GM19463 (cell line): ENCODE data around the gene GAL3ST2.
"Not testable (repeated sequence)": the region's sequence is repeated elsewhere in the genome, so short reads cannot be mapped to it uniquely, and the experiment has no call there.

Experiments
- ATAC-seq: cut with Tn5 transposase; IDR thresholded peaks from one replicate; pipeline ENCODE4 v1.9.1; 2021; ENCODE audit warnings: mild to moderate bottlenecking, moderate library complexity; ENCODE audit not compliant: unreplicated experiment

Gene GAL3ST2

GRCh38 chr2:241791385-241791784 lies 14.8 kb downstream of the GAL3ST2 start:
- not testable (repeated sequence) for ATAC-seq

- no peak for ATAC-seq
Observed at GRCh38 chr2:241793385-241793784, 16.8 kb downstream of the GAL3ST2 start.

- ATAC-seq, result no peak
Observed at GRCh38 chr2:241794250-241794823, 17.7 kb downstream of the GAL3ST2 start.

GRCh38 chr2:241795021-241795999 lies 18.7 kb downstream of the GAL3ST2 start:
- ATAC-seq, result no peak

- no peak for ATAC-seq
Observed at GRCh38 chr2:241796209-241796608, 19.6 kb downstream of the GAL3ST2 start.

GRCh38 chr2:241796610-241797138 lies 20.1 kb downstream of the GAL3ST2 start:
- no peak for ATAC-seq

GRCh38 chr2:241797441-241798080 lies 20.9 kb downstream of the GAL3ST2 start:
- no peak for ATAC-seq

GRCh38 chr2:241798081-241798630 lies 21.5 kb downstream of the GAL3ST2 start:
- no peak for ATAC-seq

GRCh38 chr2:241798631-241799521 lies 22.3 kb downstream of the GAL3ST2 start:
- ATAC-seq, result no peak

- ATAC-seq, result no peak
Observed at GRCh38 chr2:241799522-241800197, 23.0 kb downstream of the GAL3ST2 start.

- not testable (repeated sequence) for ATAC-seq
Observed at GRCh38 chr2:241800198-241800903, 23.7 kb downstream of the GAL3ST2 start.

- no peak for ATAC-seq
Observed at GRCh38 chr2:241801611-241802420, 25.2 kb downstream of the GAL3ST2 start.

- ATAC-seq, result peak; percentile 3
Observed at GRCh38 chr2:241802421-241803318, 26.0 kb downstream of the GAL3ST2 start.

- ATAC-seq, result peak; percentile 50
Observed at GRCh38 chr2:241803387-241804325, 27.0 kb downstream of the GAL3ST2 start.

GRCh38 chr2:241804326-241805229 lies 28.0 kb downstream of the GAL3ST2 start:
- no peak for ATAC-seq
